Naive B cell (primary cell): Measurements from ENCODE around the gene SEZ6. TPM values are rescaled to one million over a fixed set of nuclear protein-coding genes. Genes with fewer than 3 reads are reported as not detected.
"Not testable (repeated sequence)": the region's sequence is repeated elsewhere in the genome, so short reads cannot be mapped to it uniquely, and the experiment has no call there.

Experiments
- ATAC-seq, 2 donors: fragments of 150-1000 bp; cut with Tn5 transposase; 2 replicates each; pipeline ENCODE4 v1.10.0; 2021; ENCODE audit warnings: low read depth in 2 of 2, mild to moderate bottlenecking in 2 of 2, moderate library complexity in 2 of 2
- DNase-seq: peaks from one replicate; pipeline ENCODE4 v3.0.0; 2022
- H3K27ac Mint-ChIP-seq, 6 donors: one replicate each; pipeline ENCODE4 v1.8.0; 2020 to 2022; ENCODE audit warnings: mild to moderate bottlenecking in 6 of 6, mixed read lengths in 6 of 6, moderate library complexity in 5 of 6, inconsistent platforms in 2 of 6
- H3K27me3 Mint-ChIP-seq, 3 donors: one replicate each; pipeline ENCODE4 v1.8.0; 2021 to 2022; ENCODE audit warnings: mixed read lengths in 3 of 3, mild to moderate bottlenecking in 1 of 3
- H3K36me3 Mint-ChIP-seq, 2 donors: one replicate each; pipeline ENCODE4 v1.8.0; 2020 to 2022; ENCODE audit warnings: mixed read lengths in 2 of 2, inconsistent platforms in 1 of 2, mild to moderate bottlenecking in 1 of 2
- H3K4me1 Mint-ChIP-seq, 3 donors: one replicate each; pipeline ENCODE4 v1.8.0; 2020 to 2022; ENCODE audit warnings: mixed read lengths in 3 of 3, inconsistent platforms in 1 of 3, mild to moderate bottlenecking in 1 of 3, moderate library complexity in 1 of 3
- H3K4me3 Mint-ChIP-seq, 8 donors: one replicate each; pipeline ENCODE4 v1.8.0; 2020 to 2022; ENCODE audit warnings: mild to moderate bottlenecking in 8 of 8, mixed read lengths in 8 of 8, moderate library complexity in 8 of 8, inconsistent platforms in 2 of 8
- H3K9me3 Mint-ChIP-seq, 7 donors: one replicate each; pipeline ENCODE4 v1.8.0; 2020 to 2022; ENCODE audit warnings: mixed read lengths in 7 of 7, mild to moderate bottlenecking in 5 of 7, inconsistent platforms in 2 of 7, moderate library complexity in 1 of 7
- polyA plus RNA-seq, 6 donors: library from polyadenylated mRNA; unstranded; fragments of 300-500 nt; fragmentation: Illumina TruSeq; gene quantifications; one replicate each; pipeline ENCODE4 v1.2.3, GENCODE V29; 2021; ENCODE audit warnings: low read depth in 6 of 6

Gene SEZ6
- polyA plus RNA-seq, 6 donors from 2014 or later, result 0.41 to 3.6 (median 1.7) TPM

- H3K4me3 Mint-ChIP-seq, result no peak overlapping the region
- DNase-seq (no peak), ATAC-seq (no peak)
- peak overlapping the region in 4 of 6 donors; percentile 39 to 95 (median 73) for H3K27ac Mint-ChIP-seq
- H3K9me3 Mint-ChIP-seq, result no peaks in the 10 kb centered on the region
- H3K36me3 Mint-ChIP-seq, result no peaks in the 10 kb centered on the region
- no peaks in the 10 kb centered on the region for H3K27me3 Mint-ChIP-seq
- peaks cover 50 to 77% (median 63%) of the 10 kb centered on the region in 3 donors for H3K4me1 Mint-ChIP-seq
Observed at GRCh38 chr17:28937044-28937729, 68.6 kb downstream of the SEZ6 start.

DNA sequence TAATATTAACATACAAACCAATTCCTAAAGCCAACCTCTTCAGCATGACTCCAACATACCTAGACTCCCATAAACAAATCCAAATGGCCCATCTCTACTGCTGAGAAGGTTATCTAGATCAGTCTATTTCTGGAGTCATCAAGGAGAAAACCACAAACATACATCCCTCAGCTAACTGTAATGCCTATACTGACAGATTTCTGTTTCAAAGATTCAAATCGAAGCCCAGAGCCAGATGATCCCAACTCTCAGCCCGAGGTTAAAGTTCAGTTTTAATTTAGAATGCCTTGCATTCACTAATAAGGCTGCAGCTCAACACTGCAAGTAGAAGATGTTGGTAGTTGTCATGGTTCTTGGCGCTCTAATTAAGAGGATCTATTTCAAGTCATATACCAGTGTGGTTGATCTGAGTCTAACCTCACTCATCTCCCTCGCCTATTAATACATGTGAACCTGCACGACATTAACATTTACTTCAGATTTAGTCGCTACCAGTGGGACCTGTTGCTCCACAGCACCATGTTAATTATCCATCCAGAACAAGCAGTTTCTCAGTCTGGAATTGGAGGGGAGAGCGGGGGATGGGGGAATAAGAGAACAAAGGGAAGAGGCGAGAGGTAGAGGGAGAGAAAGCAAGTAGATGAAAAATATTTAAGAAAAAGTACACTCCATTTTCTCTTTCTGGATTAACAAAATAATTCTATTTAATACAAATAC lies 69.9 kb downstream of the SEZ6 start:
- DNase-seq, result no peak
- Mint-ChIP-seq H3K9me3 (no peaks in the 10 kb centered on the region), H3K27me3 (no peaks in the 10 kb centered on the region), H3K27ac (peak overlapping the region in 4 of 6 donors; percentile 19 to 97 (median 52)), H3K4me3 (no peak overlapping the region), H3K36me3 (no peaks in the 10 kb centered on the region), H3K4me1 (peaks cover 42 to 71% (median 52%) of the 10 kb centered on the region in 3 donors)
- ATAC-seq, result no peak

GRCh38 chr17:28934508-28934907 lies 71.3 kb downstream of the SEZ6 start:
- DNase-seq, H3K9me3 Mint-ChIP-seq, H3K27me3 Mint-ChIP-seq, H3K4me3 Mint-ChIP-seq, ATAC-seq, H3K36me3 Mint-ChIP-seq: not testable (repeated sequence)
- Mint-ChIP-seq H3K4me1 (peaks cover 40 to 66% (median 47%) of the 10 kb centered on the region in 3 donors), H3K27ac (peak overlapping the region in 2 of 6 donors; percentile 34 to 70)

DNA sequence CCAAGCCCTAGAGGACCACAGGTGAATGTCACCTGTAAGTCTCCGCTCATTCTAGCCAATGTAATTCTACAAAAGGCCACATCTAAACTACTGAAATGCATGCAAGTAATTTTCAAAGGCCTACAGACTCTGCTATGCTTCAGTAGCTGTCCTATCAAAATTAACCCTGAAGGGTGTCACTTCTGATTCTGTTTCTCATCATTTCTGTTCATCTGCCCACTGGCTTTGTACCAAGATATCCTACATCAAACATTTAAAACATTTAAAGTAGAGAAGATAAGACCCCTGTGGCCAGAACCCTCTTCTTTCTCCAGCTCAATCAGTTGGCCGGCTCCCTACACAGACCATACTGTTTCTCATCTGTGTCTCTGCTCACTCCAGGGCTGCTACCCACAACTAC lies 76.0 kb downstream of the SEZ6 start:
- Mint-ChIP-seq H3K27me3 (no peaks in the 10 kb centered on the region), H3K36me3 (no peaks in the 10 kb centered on the region), H3K27ac (peak overlapping the region in 3 of 6 donors; percentile 56 to 87 (median 67)), H3K4me1 (peaks cover 42 to 66% (median 44%) of the 10 kb centered on the region in 3 donors), H3K4me3 (peak overlapping the region in 1 of 8 donors; percentile 39), H3K9me3 (no peaks in the 10 kb centered on the region)
- DNase-seq (no peak), ATAC-seq (no peak)

GRCh38 chr17:28928061-28928460 lies 77.8 kb downstream of the SEZ6 start:
- Mint-ChIP-seq H3K27me3 (no peaks in the 10 kb centered on the region), H3K27ac (peak overlapping the region in 3 of 6 donors; percentile 13 to 78 (median 54)), H3K4me3 (no peak overlapping the region), H3K36me3 (peaks cover 0 to 12% of the 10 kb centered on the region in 2 donors), H3K4me1 (peaks cover 34 to 62% (median 35%) of the 10 kb centered on the region in 3 donors), H3K9me3 (no peaks in the 10 kb centered on the region)
- DNase-seq, result no peak
- no peak for ATAC-seq

- H3K36me3 Mint-ChIP-seq, result peaks cover 1 to 12% of the 10 kb centered on the region in 2 donors
- H3K4me1 Mint-ChIP-seq, result peaks cover 34 to 58% (median 35%) of the 10 kb centered on the region in 3 donors
Observed at GRCh38 chr17:28926786-28927185, 79.0 kb downstream of the SEZ6 start.

GRCh38 chr17:28926366-28926765 lies 79.5 kb downstream of the SEZ6 start:
- Mint-ChIP-seq H3K4me3 (peak overlapping the region in 5 of 8 donors; percentile 17 to 65 (median 48)), H3K36me3 (peaks cover 5 to 16% of the 10 kb centered on the region in 2 donors), H3K9me3 (no peaks in the 10 kb centered on the region), H3K27me3 (no peaks in the 10 kb centered on the region), H3K27ac (peak overlapping the region; percentile 76 to 94 (median 90)), H3K4me1 (peaks cover 34 to 54% (median 35%) of the 10 kb centered on the region in 3 donors)
- DNase-seq (no peak), ATAC-seq (no peak)

More at GRCh38 chr17:28926786-28927185, 79.0 kb downstream of the SEZ6 start:
- H3K9me3 Mint-ChIP-seq, result no peaks in the 10 kb centered on the region
- ATAC-seq (no peak), DNase-seq (no peak)
- peak overlapping the region; percentile 76 to 94 (median 90) for H3K27ac Mint-ChIP-seq
- no peaks in the 10 kb centered on the region for H3K27me3 Mint-ChIP-seq
- peak overlapping the region in 2 of 8 donors; percentile 57 to 61 for H3K4me3 Mint-ChIP-seq

DNA sequence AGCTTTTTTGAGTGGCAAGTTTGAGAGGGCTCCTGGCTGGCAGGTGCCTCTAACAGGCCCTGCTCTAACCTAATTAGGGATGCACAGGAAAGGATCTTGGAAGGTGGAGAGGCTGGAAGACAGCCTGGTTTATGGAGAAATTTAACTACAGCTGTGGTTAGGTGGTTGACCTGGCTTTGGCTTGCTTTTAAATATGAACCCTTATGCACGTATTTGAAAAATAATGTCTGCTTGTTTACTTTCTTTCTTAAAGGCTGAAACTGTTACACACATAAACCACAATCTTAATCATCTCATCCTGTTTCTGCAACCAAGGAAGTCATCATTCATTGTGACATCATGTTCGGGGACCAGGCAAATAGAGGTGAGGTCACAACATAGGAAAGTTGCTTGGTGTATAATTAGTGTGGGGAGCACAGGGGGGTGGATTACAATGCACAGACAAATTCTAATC lies 79.9 kb downstream of the SEZ6 start:
- Mint-ChIP-seq H3K4me1 (peaks cover 34 to 54% (median 35%) of the 10 kb centered on the region in 3 donors), H3K36me3 (peaks cover 7 to 17% of the 10 kb centered on the region in 2 donors), H3K27me3 (no peaks in the 10 kb centered on the region), H3K27ac (peak overlapping the region; percentile 76 to 94 (median 90)), H3K4me3 (peak overlapping the region in 5 of 8 donors; percentile 17 to 65 (median 42)), H3K9me3 (no peaks in the 10 kb centered on the region)
- ATAC-seq (peak; percentile 92 to 93), DNase-seq (peak; percentile 49)

DNA sequence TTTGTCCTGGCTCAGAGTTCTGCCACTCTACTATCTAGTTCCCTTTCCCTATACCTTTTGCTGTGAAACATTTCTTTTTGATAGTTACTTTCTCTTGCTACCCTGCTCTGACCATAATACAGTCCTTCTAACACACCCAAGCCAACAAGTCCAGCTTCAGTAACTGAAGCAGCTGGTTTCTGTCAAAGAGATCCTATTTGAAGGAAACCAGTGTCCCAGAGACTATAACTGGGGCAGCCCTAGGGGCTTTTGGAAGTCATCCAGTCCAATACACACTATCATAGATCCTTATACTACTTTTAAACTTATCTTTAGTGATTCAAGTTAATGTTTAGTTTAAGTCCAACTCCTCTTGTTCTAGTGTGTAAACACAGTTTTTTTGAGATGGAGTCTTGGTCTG lies 85.6 kb downstream of the SEZ6 start:
- H3K9me3 Mint-ChIP-seq, result no peaks in the 10 kb centered on the region
- ATAC-seq (no peak), DNase-seq (no peak)
- no peak overlapping the region for H3K4me3 Mint-ChIP-seq
- H3K27me3 Mint-ChIP-seq, result no peaks in the 10 kb centered on the region
- H3K27ac Mint-ChIP-seq, result peak overlapping the region in 3 of 6 donors; percentile 0 to 72 (median 71)
- peaks cover 3 to 10% (median 3%) of the 10 kb centered on the region in 3 donors for H3K4me1 Mint-ChIP-seq
- peaks cover 23 to 29% of the 10 kb centered on the region in 2 donors for H3K36me3 Mint-ChIP-seq

- Mint-ChIP-seq H3K4me3 (no peak overlapping the region), H3K4me1 (peaks cover 0 to 1% (median 0%) of the 10 kb centered on the region in 3 donors), H3K9me3 (no peaks in the 10 kb centered on the region), H3K27ac (peak overlapping the region in 2 of 6 donors; percentile 33 to 78), H3K36me3 (peaks cover 25 to 29% of the 10 kb centered on the region in 2 donors), H3K27me3 (no peaks in the 10 kb centered on the region)
- DNase-seq, result no peak
- ATAC-seq, result no peak
Observed at GRCh38 chr17:28918295-28918694, 87.5 kb downstream of the SEZ6 start.

- no peaks in the 10 kb centered on the region for H3K4me1 Mint-ChIP-seq
- H3K27ac Mint-ChIP-seq, result peak overlapping the region in 1 of 6 donors; percentile 44
- H3K36me3 Mint-ChIP-seq, result peaks cover 24 to 29% of the 10 kb centered on the region in 2 donors
- H3K9me3 Mint-ChIP-seq, result no peaks in the 10 kb centered on the region
- DNase-seq (no peak), ATAC-seq (no peak)
- H3K4me3 Mint-ChIP-seq, result no peak overlapping the region
- no peaks in the 10 kb centered on the region for H3K27me3 Mint-ChIP-seq
Observed at GRCh38 chr17:28917465-28917864, 88.4 kb downstream of the SEZ6 start.

DNA sequence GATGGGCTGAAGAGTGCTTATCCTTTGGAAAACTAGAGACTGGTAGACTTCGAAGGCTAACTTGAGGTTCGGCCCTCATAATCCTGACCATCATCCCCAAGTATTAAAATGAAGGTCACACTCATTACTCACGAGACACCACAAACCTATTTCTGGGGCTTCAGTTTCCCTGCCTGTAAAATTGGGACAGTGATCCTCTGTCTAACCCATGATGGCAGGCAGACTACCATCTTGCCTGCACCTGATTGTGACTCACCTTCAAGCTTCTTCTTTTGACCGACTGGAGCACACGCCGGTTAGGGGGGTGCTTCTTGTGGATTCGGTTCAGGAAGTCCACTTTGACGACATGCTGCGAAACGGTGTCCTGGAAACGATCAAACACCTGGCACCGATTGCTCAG lies 88.8 kb downstream of the SEZ6 start:
- Mint-ChIP-seq H3K27me3 (no peaks in the 10 kb centered on the region), H3K27ac (peak overlapping the region in 1 of 6 donors; percentile 36), H3K4me1 (no peaks in the 10 kb centered on the region), H3K9me3 (no peaks in the 10 kb centered on the region), H3K4me3 (no peak overlapping the region), H3K36me3 (peaks cover 24 to 29% of the 10 kb centered on the region in 2 donors)
- DNase-seq (no peak), ATAC-seq (no peak)

- Mint-ChIP-seq H3K9me3 (no peaks in the 10 kb centered on the region), H3K36me3 (peaks cover 20 to 24% of the 10 kb centered on the region in 2 donors), H3K4me3 (peak overlapping the region in 1 of 8 donors; percentile 52), H3K27me3 (no peaks in the 10 kb centered on the region), H3K27ac (peak overlapping the region in 4 of 6 donors; percentile 31 to 88 (median 52)), H3K4me1 (no peaks in the 10 kb centered on the region)
- peak; percentile 64 to 74 for ATAC-seq
- DNase-seq, result peak; percentile 40
Observed at GRCh38 chr17:28916302-28916934, 89.4 kb downstream of the SEZ6 start.
